HPDE6-E6E7 (cell line): ENCODE data around the gene DDX39B.
"Not testable (repeated sequence)": the region's sequence is repeated elsewhere in the genome, so short reads cannot be mapped to it uniquely, and the experiment has no call there.

Source experiments
- DNase-seq: peaks from one replicate; pipeline ENCODE4 v3.0.0; 2011; ENCODE audit warnings: missing footprints; ENCODE audit errors: extremely low spot score

Gene DDX39B

DNA sequence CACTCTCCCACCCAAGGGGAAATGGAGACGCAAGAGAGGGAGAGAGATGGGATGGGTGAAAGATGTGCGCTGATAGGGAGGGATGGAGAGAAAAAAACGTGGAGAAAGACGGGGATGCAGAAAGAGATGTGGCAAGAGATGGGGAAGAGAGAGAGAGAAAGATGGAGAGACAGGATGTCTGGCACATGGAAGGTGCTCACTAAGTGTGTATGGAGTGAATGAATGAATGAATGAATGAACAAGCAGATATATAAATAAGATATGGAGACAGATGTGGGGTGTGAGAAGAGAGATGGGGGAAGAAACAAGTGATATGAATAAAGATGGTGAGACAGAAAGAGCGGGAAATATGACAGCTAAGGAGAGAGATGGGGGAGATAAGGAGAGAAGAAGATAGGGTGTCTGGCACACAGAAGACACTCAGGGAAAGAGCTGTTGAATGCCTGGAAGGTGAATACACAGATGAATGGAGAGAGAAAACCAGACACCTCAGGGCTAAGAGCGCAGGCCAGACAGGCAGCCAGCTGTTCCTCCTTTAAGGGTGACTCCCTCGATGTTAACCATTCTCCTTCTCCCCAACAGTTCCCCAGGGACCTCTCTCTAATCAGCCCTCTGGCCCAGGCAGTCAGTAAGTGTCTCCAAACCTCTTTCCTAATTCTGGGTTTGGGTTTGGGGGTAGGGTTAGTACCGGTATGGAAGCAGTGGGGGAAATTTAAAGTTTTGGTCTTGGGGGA lies 34.3 kb upstream of the DDX39B start:
- no peak for DNase-seq

DNA sequence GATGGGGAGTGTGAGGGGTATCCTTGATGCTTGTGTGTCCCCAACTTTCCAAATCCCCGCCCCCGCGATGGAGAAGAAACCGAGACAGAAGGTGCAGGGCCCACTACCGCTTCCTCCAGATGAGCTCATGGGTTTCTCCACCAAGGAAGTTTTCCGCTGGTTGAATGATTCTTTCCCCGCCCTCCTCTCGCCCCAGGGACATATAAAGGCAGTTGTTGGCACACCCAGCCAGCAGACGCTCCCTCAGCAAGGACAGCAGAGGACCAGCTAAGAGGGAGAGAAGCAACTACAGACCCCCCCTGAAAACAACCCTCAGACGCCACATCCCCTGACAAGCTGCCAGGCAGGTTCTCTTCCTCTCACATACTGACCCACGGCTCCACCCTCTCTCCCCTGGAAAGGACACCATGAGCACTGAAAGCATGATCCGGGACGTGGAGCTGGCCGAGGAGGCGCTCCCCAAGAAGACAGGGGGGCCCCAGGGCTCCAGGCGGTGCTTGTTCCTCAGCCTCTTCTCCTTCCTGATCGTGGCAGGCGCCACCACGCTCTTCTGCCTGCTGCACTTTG lies 33.6 kb upstream of the DDX39B start, which contains the start of gene TNF:
TNF (plus strand) TSS at position 231 of the 567 bp plus-strand sequence; CDS start at position 408, 177 bp downstream.
- no peak for DNase-seq

DNA sequence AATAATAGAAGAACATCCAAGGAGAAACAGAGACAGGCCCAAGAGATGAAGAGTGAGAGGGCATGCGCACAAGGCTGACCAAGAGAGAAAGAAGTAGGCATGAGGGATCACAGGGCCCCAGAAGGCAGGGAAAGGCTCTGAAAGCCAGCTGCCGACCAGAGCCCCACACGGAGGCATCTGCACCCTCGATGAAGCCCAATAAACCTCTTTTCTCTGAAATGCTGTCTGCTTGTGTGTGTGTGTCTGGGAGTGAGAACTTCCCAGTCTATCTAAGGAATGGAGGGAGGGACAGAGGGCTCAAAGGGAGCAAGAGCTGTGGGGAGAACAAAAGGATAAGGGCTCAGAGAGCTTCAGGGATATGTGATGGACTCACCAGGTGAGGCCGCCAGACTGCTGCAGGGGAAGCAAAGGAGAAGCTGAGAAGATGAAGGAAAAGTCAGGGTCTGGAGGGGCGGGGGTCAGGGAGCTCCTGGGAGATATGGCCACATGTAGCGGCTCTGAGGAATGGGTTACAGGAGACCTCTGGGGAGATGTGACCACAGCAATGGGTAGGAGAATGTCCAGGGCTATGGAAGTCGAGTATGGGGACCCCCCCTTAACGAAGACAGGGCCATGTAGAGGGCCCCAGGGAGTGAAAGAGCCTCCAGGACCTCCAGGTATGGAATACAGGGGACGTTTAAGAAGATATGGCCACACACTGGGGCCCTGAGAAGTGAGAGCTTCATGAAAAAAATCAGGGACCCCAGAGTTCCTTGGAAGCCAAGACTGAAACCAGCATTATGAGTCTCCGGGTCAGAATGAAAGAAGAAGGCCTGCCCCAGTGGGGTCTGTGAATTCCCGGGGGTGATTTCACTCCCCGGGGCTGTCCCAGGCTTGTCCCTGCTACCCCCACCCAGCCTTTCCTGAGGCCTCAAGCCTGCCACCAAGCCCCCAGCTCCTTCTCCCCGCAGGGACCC lies 32.6 kb upstream of the DDX39B start:
- DNase-seq = no peak

DNA sequence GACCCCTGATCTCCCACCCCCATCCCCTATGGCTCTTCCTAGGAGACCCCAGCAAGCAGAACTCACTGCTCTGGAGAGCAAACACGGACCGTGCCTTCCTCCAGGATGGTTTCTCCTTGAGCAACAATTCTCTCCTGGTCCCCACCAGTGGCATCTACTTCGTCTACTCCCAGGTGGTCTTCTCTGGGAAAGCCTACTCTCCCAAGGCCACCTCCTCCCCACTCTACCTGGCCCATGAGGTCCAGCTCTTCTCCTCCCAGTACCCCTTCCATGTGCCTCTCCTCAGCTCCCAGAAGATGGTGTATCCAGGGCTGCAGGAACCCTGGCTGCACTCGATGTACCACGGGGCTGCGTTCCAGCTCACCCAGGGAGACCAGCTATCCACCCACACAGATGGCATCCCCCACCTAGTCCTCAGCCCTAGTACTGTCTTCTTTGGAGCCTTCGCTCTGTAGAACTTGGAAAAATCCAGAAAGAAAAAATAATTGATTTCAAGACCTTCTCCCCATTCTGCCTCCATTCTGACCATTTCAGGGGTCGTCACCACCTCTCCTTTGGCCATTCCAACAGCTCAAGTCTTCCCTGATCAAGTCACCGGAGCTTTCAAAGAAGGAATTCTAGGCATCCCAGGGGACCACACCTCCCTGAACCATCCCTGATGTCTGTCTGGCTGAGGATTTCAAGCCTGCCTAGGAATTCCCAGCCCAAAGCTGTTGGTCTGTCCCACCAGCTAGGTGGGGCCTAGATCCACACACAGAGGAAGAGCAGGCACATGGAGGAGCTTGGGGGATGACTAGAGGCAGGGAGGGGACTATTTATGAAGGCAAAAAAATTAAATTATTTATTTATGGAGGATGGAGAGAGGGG lies 31.7 kb upstream of the DDX39B start:
- no peak for DNase-seq

DNA sequence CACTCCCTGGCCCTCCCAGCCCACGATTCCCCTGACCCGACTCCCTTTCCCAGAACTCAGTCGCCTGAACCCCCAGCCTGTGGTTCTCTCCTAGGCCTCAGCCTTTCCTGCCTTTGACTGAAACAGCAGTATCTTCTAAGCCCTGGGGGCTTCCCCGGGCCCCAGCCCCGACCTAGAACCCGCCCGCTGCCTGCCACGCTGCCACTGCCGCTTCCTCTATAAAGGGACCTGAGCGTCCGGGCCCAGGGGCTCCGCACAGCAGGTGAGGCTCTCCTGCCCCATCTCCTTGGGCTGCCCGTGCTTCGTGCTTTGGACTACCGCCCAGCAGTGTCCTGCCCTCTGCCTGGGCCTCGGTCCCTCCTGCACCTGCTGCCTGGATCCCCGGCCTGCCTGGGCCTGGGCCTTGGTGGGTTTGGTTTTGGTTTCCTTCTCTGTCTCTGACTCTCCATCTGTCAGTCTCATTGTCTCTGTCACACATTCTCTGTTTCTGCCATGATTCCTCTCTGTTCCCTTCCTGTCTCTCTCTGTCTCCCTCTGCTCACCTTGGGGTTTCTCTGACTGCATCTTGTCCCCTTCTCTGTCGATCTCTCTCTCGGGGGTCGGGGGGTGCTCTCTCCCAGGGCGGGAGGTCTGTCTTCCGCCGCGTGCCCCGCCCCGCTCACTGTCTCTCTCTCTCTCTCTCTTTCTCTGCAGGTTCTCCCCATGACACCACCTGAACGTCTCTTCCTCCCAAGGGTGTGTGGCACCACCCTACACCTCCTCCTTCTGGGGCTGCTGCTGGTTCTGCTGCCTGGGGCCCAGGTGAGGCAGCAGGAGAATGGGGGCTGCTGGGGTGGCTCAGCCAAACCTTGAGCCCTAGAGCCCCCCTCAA lies 30.5 kb upstream of the DDX39B start, which contains the start of gene LTA:
LTA (plus strand) TSS at position 249 of the 871 bp plus-strand sequence; CDS start at position 703, 454 bp downstream.
- DNase-seq = no peak

DNA sequence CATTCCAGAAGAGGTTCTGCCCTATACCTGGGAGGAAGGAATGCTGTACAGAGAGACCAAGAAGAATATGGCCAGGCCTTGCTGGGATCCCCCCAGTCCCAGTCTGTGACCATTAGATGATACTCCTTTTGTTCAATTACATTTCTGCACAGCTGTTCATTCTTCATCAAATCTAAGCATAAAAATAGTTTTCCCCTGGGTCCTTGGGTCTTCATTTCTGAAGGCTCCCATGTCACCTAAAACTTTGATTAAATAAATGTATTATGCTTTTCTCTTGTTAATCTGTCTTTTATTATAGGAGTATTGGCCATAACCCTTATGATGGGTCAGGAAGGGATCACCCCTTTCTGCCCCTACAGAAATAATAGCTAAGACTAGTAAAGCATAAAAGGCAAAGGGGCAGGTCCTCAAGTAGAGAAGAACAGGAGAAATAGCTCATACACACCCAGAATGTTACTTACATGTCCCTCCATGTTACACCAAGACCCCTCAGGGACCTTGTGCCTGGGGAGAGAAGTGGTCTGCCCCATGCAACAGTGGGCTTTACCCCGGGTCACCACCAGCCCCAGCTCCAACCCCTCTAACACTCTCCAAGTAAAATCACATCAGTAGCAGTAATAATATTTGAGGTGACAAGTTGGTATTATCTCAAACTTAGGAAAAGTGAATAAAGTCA lies 28.2 kb upstream of the DDX39B start:
- no peak for DNase-seq

DNA sequence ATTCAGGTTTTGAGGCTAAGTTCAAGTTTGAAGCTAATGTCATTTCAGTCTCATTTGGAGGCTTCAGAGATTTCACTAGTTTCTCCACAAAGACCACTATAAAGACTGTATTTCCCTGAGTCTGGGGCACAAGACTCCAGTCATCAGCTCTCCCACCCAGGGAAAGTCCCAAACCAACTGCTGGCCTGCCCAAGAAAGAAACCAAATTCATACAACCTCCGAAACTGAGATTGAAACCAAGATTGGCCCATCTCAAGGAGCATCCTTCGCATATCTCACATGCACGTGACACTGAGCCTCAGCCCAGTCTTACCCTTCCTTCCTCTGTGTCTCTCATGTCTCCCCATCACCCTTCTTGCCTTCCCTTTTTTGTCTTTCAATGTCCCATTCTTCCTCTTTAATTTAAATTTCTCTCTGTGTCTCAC lies 26.7 kb upstream of the DDX39B start:
- no peak for DNase-seq

DNA sequence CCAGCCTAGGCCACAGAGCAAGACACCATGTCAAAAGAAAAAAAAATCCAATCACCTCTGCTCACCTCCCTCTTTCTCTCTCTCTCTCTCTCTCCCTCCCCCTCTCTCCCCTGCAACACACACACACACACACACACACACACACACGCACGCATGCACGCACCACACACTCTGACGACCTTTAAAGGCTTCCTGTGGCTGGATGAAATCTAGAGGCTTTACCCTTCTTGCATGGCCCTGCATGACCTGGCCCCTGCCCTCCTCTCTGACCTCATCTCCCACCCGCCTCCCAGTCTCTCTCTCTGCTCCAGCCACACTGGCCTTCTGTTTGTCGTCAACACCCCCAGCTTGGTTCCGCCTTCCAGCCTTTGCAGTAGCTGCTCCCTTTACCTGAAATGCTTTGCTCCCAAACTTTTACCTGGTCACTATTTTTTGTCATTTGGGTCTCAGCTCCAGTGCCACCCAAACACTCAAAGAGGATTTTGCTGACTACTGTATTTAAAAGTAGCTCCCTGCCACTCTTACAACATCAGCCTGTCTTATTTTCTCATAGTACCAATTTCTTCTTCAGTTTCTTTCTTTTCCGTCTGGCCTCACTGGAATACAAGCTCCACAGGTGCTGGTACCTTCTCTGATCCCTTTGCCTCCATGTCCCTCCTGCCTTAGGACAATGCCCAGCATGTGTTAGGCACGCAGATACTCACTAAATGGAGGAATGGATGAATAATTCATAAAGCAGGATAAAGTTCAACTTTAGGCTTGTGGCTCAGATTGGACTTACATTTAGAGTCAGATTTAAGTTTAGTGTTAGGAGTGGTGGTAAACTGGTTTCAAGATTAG lies 25.9 kb upstream of the DDX39B start:
- no peak for DNase-seq

DNA sequence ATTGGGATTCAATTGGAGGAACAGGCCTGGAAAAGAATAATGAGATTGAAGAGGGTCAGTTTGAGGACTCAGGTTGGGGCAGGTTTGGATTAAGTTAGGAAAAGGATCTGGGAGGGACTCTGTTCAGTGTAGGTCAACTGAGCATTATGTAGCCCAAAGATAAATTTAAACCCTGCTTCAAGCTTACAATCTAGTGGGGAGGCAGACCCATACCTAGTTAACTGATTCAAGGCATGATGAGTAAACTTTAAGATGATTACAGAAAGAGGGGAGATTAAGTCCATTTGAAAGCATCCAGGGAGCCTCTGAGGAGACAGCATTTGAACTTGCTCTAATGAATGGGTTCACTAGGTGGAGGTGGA lies 18.9 kb upstream of the DDX39B start:
- DNase-seq = no peak

DNA sequence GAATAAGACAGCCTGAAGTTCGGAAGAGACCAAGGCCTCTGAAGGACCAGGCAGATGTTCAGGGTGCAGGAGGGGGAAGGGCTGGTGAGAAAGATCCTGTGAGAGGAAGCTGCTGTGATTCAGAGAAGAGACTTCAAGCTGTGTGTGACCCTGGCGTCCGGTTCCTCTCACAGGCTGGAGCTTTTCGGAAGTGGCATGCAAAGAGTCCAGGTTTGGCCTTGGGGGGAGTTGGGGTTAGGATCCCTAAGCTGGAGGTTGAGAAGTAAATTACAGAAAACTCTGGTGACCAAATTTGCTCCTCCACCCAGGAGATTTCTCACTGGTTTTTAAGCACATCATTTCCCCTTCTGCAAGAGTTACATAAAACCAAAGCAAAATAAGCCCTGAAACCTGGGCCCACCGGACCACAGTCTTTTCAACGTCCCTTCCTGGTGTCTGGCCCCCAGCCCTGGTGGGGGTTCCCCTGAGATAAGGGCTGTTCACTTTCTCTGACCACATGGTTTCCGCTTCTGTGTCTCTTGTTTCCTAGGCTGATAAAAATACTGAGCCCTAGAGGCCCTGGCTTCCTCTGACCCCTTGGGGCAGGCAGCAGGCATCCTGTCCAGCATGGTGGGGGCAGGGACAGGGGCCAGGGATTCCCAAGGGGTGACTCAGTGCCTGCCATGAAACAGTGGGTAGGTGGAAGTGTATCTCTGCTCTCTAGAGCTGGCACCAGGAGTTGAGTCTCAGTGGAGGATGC lies 18.3 kb upstream of the DDX39B start:
- DNase-seq = no peak

DNA sequence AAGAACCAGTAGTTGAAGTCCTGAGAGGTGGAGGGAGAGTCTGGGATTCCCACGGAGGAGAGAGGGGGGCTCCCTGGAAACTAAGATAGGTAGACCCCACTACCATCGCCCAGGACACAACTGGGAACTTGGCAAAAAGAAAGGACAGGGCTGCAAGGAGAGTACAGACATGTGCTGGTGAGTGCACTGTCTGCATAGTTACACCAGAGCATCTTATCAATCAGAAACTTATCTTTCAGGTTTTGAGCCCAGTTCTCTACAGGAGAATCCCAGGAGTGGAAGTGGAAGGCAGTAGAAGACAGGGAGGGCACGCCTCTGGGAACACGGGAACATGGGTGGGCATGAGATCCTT lies 17.8 kb upstream of the DDX39B start:
- DNase-seq = no peak

DNA sequence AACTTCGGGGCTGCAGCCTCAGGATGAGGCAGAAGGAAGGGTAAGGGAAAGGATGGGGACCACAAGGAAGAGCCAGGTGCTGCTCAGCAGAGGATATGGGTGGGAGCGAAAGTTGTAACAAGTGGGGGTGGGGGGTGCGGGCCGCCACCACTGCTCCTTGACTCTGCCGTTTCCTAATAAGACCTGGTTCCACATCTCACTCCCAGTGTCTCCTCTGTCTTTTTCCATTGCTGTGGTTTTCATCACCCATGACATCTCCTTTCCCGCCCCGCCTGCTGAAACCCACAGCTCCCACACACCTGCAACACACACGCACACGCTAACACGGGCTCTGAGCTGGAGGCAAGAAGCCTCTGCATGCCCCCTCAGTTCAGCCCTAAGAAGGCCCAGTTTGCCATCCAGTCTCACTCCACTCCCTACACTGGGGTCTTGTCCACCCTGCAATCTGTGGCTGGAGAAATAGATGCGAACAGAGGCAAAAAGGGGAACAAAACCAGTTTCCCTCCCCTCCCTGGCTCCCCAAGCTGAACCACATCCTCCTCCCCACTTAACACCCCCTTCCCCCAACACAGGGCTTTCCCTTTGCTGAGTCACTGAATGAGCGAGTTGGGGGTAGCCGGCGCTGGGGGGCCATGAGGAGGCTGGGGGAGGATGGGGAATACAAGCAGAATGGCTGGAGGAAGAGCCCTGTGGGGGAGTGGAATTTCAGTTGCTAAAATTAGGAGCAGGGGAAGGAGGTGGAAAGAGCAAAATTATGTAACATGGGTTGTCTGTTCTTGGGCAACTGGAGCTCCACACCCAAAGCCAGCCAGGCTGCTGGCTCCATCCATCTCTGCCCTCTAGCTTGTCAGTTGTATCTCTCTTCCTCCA lies 17.1 kb upstream of the DDX39B start:
- DNase-seq = no peak

DNA sequence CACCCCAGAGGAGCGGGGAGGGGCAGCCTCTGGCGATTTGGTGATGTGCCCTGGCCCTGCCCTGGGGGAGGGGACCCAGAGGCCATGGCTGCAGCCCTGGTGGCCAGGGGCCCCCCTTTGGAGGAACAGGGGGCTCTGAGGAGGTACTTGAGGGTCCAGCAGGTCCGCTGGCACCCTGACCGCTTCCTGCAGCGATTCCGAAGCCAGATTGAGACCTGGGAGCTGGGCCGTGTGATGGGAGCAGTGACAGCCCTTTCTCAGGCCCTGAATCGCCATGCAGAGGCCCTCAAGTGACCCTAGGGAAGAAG lies 16.5 kb upstream of the DDX39B start:
- DNase-seq = no peak

DNA sequence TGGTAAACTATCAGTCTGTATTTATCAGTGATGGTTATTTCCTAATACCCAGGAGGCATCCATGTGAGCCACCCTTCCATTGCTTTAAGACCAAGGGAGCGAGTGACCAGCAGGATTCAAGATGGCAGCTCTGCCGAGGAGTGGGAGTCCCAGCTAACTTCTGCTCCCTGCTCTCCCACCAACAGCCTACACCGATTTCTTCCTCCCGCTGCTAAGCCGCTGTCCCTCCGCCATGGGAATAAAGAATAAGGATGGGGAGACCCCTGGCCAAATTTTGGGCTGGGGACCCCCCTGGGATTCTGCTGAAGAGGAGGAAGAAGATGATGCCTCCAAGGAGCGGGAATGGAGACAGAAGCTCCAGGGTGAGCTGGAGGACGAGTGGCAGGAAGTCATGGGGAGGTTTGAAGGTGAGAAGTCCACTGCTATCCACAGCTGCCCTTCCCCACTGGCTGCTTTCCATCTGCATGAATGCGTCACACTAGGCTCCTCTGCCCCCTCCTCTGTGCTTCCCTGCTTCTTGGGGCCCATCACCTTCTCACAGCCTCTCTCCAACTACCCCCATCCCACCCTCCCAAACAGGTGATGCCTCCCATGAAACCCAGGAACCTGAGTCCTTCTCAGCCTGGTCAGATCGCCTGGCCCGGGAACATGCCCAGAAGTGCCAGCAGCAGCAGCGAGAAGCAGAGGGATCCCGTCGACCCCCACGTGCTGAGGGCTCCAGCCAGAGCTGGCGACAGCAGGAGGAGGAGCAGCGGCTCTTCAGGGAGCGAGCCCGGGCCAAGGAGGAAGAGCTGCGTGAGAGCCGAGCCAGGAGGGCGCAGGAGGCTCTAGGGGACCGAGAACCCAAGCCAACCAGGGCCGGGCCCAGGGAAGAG lies 15.9 kb upstream of the DDX39B start:
- no peak for DNase-seq

DNA sequence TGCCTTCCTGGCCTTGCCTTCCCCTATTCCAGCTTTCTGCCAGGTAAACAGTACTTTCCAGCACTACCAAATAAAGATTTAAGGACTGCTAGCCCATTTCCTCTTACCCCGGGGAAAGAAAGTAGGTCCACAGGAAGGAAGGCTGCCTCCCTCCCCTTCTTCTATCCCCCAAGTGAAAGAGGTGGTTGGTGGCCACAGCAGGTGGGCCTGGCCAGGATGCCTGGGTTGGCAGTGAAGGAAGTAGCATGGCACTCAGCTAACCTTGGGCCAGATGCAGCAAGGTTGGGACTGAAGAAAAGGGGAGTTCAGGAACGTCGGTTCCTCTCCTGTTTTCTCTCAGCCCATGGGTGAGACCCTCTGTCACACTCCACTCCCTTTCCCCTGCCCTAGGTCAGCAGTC lies 14.5 kb upstream of the DDX39B start:
- DNase-seq = no peak

DNA sequence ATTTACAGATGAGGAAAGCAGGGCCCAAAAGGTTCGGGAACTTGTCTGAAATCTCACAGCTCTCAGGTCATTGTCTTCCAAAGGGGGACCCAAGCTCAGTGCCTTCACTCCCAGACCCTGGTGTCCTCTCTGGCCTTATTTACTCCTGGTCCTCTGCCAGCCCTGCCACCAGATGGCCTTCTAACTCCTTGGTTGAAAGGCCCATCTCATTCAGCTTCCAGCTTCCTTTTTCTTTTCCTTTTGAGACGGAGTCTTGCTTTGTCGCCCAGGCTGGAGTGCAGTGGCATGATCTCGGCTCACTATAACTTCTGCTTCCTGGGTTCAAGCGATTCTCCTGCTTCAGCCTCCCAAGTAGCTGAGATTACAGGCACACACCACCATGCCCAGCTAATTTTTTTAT lies 9.6 kb upstream of the DDX39B start:
- not testable (repeated sequence) for DNase-seq

DNA sequence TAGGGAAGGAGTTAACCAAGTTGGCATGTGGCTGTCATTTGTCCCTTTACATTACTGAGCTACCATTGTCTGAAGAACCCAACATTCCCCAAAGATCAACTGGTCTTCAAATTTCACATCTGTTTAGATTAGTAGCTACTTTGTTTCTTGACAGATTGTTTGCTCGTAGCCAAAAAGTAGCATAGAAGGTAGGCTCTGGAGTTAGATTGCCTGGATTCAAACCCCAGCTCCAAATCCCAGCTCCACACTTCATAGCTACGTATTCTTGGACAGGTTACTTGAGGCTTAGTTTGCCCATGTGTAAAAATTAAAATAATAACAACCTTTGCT lies 6.7 kb upstream of the DDX39B start:
- no peak for DNase-seq
